OCI-M2 (cell line): ENCODE measurements around the gene CFAP53.
"Not testable (repeated sequence)": the region's sequence is repeated elsewhere in the genome, so short reads cannot be mapped to it uniquely, and the experiment has no call there.

ENCODE experiments used
- DNase-seq: peaks from one replicate; lab custom pipeline; 2025; ENCODE audit not compliant: unreplicated experiment; lab: John Stamatoyannopoulos, UW

The CFAP53 gene

GRCh38 chr18:50274044-50274442 is 7.7 kb upstream of the CFAP53 start:
- DNase-seq: no peak

GRCh38 chr18:50273203-50274043 is 7.1 kb upstream of the CFAP53 start:
- no peak for DNase-seq

GRCh38 chr18:50272568-50272967 is 6.3 kb upstream of the CFAP53 start:
- DNase-seq: no peak

- no peak for DNase-seq
These were observed 1.9 kb upstream of the CFAP53 start for GRCh38 chr18:50268022-50268747.

GRCh38 chr18:50262977-50263376 is 3.3 kb downstream of the CFAP53 start:
- DNase-seq: no peak

GRCh38 chr18:50250935-50251334 is 15.4 kb downstream of the CFAP53 start:
- no peak for DNase-seq

- no peak for DNase-seq
These were observed 16.7 kb downstream of the CFAP53 start for GRCh38 chr18:50249576-50249975.

- DNase-seq: no peak
These were observed 18.7 kb downstream of the CFAP53 start for GRCh38 chr18:50247561-50247960.

GRCh38 chr18:50241768-50242167 is 24.5 kb downstream of the CFAP53 start:
- not testable (repeated sequence) for DNase-seq

- DNase-seq: no peak
These were observed 26.2 kb downstream of the CFAP53 start for GRCh38 chr18:50240080-50240563.

- no peak for DNase-seq
These were observed 33.9 kb downstream of the CFAP53 start for GRCh38 chr18:50232419-50232818.

GRCh38 chr18:50231621-50232020 is 34.7 kb downstream of the CFAP53 start:
- DNase-seq: no peak

- not testable (repeated sequence) for DNase-seq
These were observed 46.0 kb downstream of the CFAP53 start for GRCh38 chr18:50220249-50220648.

- no peak for DNase-seq
These were observed 47.7 kb downstream of the CFAP53 start for GRCh38 chr18:50218432-50219197.

- no peak for DNase-seq
These were observed 57.0 kb downstream of the CFAP53 start for GRCh38 chr18:50209311-50209710.

- DNase-seq: no peak
These were observed 58.6 kb downstream of the CFAP53 start for GRCh38 chr18:50207722-50208121.

- DNase-seq: no peak
These were observed 62.3 kb downstream of the CFAP53 start for GRCh38 chr18:50203801-50204604.

GRCh38 chr18:50201476-50202018 is 64.7 kb downstream of the CFAP53 start:
- DNase-seq: no peak

- no peak for DNase-seq
These were observed 66.4 kb downstream of the CFAP53 start for GRCh38 chr18:50199921-50200320.

- DNase-seq: no peak
These were observed 66.9 kb downstream of the CFAP53 start for GRCh38 chr18:50199346-50199855.
